ENCODE measurements around the gene CHD5. TPM values are rescaled to one million over a fixed set of nuclear protein-coding genes. Genes with fewer than 3 reads are reported as not detected.
A peak's percentile ranks its signal among the peaks of the same experiment; 100 is the strongest.

The CHD5 gene
- polyA plus RNA-seq, 3 donors: 0.07 TPM; not detected in 2

DNA sequence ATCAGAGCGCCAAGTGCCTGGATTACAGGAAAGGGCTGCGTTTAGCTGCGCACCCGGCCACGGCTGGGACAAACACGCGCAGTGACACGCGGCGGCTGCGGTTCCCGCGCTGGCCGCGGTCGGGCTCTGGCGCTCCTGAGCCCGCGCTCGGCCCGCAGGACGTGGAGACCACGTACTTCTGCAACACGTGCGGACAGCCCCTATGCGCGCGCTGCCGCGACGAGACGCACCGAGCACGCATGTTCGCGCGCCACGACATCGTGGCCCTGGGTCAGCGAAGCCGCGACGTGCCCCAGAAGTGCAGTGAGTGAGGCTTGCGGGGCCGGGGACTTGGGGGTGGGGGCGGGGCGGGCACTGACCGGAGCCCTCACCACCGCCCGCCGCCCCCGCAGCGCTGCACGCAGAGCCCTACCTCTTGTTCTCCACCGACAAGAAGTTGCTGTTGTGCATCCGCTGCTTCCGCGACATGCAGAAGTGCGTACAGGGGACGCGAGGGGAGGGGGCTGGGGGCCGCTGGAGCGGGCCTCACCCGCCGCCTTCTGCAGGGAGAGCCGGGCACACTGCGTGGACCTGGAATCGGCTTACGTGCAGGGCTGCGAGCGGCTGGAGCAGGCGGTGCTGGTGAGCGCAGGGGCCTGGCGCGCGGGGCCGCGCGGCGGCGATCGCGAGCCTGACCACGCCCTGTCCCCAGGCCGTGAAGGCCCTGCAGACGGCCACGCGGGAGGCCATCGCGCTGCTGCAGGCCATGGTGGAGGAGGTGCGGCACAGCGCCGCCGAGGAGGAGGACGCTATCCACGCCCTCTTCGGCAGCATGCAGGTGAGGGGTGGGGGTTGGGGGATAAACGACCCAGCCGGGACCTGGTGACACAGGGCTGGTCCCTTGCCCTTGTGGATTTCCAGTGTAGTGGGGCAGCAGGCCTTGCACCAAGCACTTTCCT is 28.9 kb upstream of the CHD5 start:
- H3K9me3 Mint-ChIP-seq: peaks cover 0 to 20% (median 3%) of the 10 kb centered on the region in 7 donors
- no peak overlapping the region for H3K27ac Mint-ChIP-seq
- Histone ChIP-seq H3K36me3 (replicated peaks in 1 of 2; ENCODE audit: control insufficient read depth in 1 of 2, insufficient read depth in 2 of 2, low read length in 2 of 2) (no peaks in the 10 kb centered on the region), H2AFZ (ENCODE audit: insufficient read depth, low read depth, low read length, poor library complexity, severe bottlenecking) (peak overlapping the region; percentile 67), H3K27ac (ENCODE audit: low read depth in 1 of 2, low read length in 2 of 2) (no peak overlapping the region), H3K4me2 (replicated peaks; ENCODE audit: extremely low read depth, low read length, poor library complexity, severe bottlenecking) (peak overlapping the region; percentile 75), H3K4me3 (replicated peaks in 1 of 3; ENCODE audit: low read depth in 2 of 3, low read length in 3 of 3) (peak overlapping the region in 2 of 3 experiments; percentile 2 to 62), H3K27me3 (ENCODE audit: control insufficient read depth in 2 of 2, insufficient read depth in 2 of 2, low read length in 2 of 2) (peaks cover 31 to 53% of the 10 kb centered on the region in 2 donors), H3K4me1 (ENCODE audit: control insufficient read depth in 1 of 2, insufficient read depth in 2 of 2, low read length in 2 of 2) (peaks cover 22 to 36% of the 10 kb centered on the region in 2 donors), H4K20me1 (ENCODE audit: insufficient read depth, low read length) (no peaks in the 10 kb centered on the region), H3K9me3 (replicated peaks in 1 of 2; ENCODE audit: control insufficient read depth in 1 of 2, insufficient read depth in 1 of 2, low read length in 2 of 2) (peaks cover 0 to 13% of the 10 kb centered on the region in 2 donors), H3K9ac (ENCODE audit: insufficient read depth, low read length, poor library complexity, severe bottlenecking) (no peak overlapping the region), H3K79me2 (ENCODE audit: insufficient read depth, low read length) (no peaks in the 10 kb centered on the region)
- peaks cover 0 to 3% of the 10 kb centered on the region in 2 donors for H3K36me3 Mint-ChIP-seq
- H3K27me3 Mint-ChIP-seq (ENCODE audit: low read depth in 3 of 3): peaks cover 50 to 80% (median 63%) of the 10 kb centered on the region in 3 donors
- TF ChIP-seq, protein P1, sequence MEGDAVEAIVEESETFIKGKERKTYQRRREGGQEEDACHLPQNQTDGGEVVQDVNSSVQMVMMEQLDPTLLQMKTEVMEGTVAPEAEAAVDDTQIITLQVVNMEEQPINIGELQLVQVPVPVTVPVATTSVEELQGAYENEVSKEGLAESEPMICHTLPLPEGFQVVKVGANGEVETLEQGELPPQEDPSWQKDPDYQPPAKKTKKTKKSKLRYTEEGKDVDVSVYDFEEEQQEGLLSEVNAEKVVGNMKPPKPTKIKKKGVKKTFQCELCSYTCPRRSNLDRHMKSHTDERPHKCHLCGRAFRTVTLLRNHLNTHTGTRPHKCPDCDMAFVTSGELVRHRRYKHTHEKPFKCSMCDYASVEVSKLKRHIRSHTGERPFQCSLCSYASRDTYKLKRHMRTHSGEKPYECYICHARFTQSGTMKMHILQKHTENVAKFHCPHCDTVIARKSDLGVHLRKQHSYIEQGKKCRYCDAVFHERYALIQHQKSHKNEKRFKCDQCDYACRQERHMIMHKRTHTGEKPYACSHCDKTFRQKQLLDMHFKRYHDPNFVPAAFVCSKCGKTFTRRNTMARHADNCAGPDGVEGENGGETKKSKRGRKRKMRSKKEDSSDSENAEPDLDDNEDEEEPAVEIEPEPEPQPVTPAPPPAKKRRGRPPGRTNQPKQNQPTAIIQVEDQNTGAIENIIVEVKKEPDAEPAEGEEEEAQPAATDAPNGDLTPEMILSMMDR (IDR thresholded peaks at IDR 0.05): peak; percentile 72
- peak overlapping the region; percentile 57 to 85 for H3K4me3 Mint-ChIP-seq
- intact Hi-C loops (cut with micrococcal nuclease): loop anchor here in 1 of 2 donors (10.0 kb wide), 1 partner anchor 154 kb away; no protein-coding TSS in a partner anchor
- peaks cover 26% of the 10 kb centered on the region for H3K4me1 Mint-ChIP-seq
- peak; percentile 38 to 59 (median 40) for DNase-seq
- under 1% methylated on average over 80 of the region's 99 CpGs for WGBS (ENCODE audit: insufficient coverage)

DNA sequence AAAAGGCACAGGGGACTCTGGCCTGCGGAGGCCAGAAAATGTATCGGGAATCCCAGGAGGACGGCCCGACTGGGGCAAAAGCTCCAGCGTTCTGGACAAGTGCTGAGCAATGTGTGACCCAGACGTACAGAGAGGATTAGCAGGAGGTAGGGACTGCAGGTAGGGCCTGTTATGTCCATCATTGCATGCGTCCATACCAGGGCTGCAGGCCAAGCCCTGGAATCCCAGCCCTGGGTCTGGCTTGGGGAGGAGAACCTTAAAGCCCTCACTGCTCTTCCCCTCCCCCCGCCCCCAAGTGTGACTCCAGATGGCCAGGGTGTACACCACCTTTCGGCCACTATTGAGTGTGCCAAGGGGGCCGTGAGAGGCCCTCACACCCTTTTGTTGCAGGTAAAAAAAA is 27.8 kb upstream of the CHD5 start:
- H3K4me2 ChIP-seq (replicated peaks; ENCODE audit: extremely low read depth, low read length, poor library complexity, severe bottlenecking): no peak overlapping the region
- Mint-ChIP-seq H3K4me1 (peaks cover 26% of the 10 kb centered on the region), H3K27me3 (ENCODE audit: low read depth in 3 of 3) (peaks cover 48 to 79% (median 65%) of the 10 kb centered on the region in 3 donors), H3K36me3 (peaks cover 0 to 3% of the 10 kb centered on the region in 2 donors), H3K27ac (no peak overlapping the region), H3K9me3 (peaks cover 0 to 24% (median 3%) of the 10 kb centered on the region in 7 donors), H3K4me3 (peak overlapping the region in 1 of 2 donors; percentile 85)
- no peak for DNase-seq
- H2AFZ ChIP-seq (ENCODE audit: insufficient read depth, low read depth, low read length, poor library complexity, severe bottlenecking): no peak overlapping the region
- 76% methylated on average over 7 of the region's 10 CpGs for WGBS (ENCODE audit: insufficient coverage)
- no peak overlapping the region for H3K4me3 ChIP-seq (replicated peaks in 1 of 3; ENCODE audit: low read depth in 2 of 3, low read length in 3 of 3)
- H3K9me3 ChIP-seq (replicated peaks in 1 of 2; ENCODE audit: control insufficient read depth in 1 of 2, insufficient read depth in 1 of 2, low read length in 2 of 2): peaks cover 0 to 13% of the 10 kb centered on the region in 2 donors
- peaks cover 22 to 36% of the 10 kb centered on the region in 2 donors for H3K4me1 ChIP-seq (ENCODE audit: control insufficient read depth in 1 of 2, insufficient read depth in 2 of 2, low read length in 2 of 2)
- intact Hi-C loops (cut with micrococcal nuclease): loop anchor here in 1 of 2 donors (10.0 kb wide), 1 partner anchor 153 kb away; no protein-coding TSS in a partner anchor
- H3K9ac ChIP-seq (ENCODE audit: insufficient read depth, low read length, poor library complexity, severe bottlenecking): no peak overlapping the region
- H3K36me3 ChIP-seq (replicated peaks in 1 of 2; ENCODE audit: control insufficient read depth in 1 of 2, insufficient read depth in 2 of 2, low read length in 2 of 2): no peaks in the 10 kb centered on the region
- H3K79me2 ChIP-seq (ENCODE audit: insufficient read depth, low read length): no peaks in the 10 kb centered on the region
- H3K27me3 ChIP-seq (ENCODE audit: control insufficient read depth in 2 of 2, insufficient read depth in 2 of 2, low read length in 2 of 2): peaks cover 31 to 53% of the 10 kb centered on the region in 2 donors
- H3K27ac ChIP-seq (ENCODE audit: low read depth in 1 of 2, low read length in 2 of 2): no peak overlapping the region
- no peaks in the 10 kb centered on the region for H4K20me1 ChIP-seq (ENCODE audit: insufficient read depth, low read length)
- TF ChIP-seq, protein P1 (IDR thresholded peaks at IDR 0.05): no peak

All from CD14-positive monocyte (primary cell).